Psoas muscle (tissue), 8 donors: ENCODE measurements around the gene NAXD. TPM values are rescaled to one million over a fixed set of nuclear protein-coding genes. Genes with fewer than 3 reads are reported as not detected.

Experiments used
- ATAC-seq, 4 donors: fragments of 200-7000 bp; cut with Tn5 transposase; one replicate each; pipeline ENCODE4 v1.9.1; 2020; ENCODE audit warnings: moderate library complexity in 3 of 4, mild to moderate bottlenecking in 2 of 4
- DNase-seq, 2 donors: peaks; one replicate each; pipeline ENCODE4 v3.0.0-alpha.2; 2020
- H3K27ac ChIP-seq: fragments of 200-600 bp; one replicate; pipeline ENCODE4 v1.8.0; 2022
- H3K27me3 ChIP-seq, 3 donors: fragments of 200-600 bp in 1 of 3; one replicate each; pipeline versions ENCODE4 v1.6.1 to v1.8.0; 2013 to 2022; ENCODE audit warnings: low read length in 2 of 3, mild to moderate bottlenecking in 2 of 3, moderate library complexity in 1 of 3; ENCODE audit not compliant: insufficient read depth in 3 of 3
- H3K36me3 ChIP-seq, 2 donors: fragments of 200-600 bp in 1 of 2; one replicate each; pipeline versions ENCODE4 v1.6.1 to v1.8.0; 2013 to 2022; ENCODE audit warnings: low read depth in 1 of 2, mild to moderate bottlenecking in 1 of 2, moderate library complexity in 1 of 2; ENCODE audit not compliant: insufficient read depth in 1 of 2
- H3K4me1 ChIP-seq: fragments of 200-600 bp; one replicate; pipeline ENCODE4 v1.8.0; 2022
- H3K4me3 ChIP-seq: fragments of 200-600 bp; one replicate; pipeline ENCODE4 v1.8.0; 2022; ENCODE audit warnings: mild to moderate bottlenecking
- H3K9me3 ChIP-seq: fragments of 200-600 bp; one replicate; pipeline ENCODE4 v1.8.0; 2022
- WGBS, 3 donors: extraction: QIAGEN DNeasy Blood & Tissue Kit; methylation state at CpG; one replicate each; pipeline versions ENCODE4 v1.1.6 to v1.1.7; 2013; 5-methylcytosine and 5-hydroxymethylcytosine counted together
- intact Hi-C, 2 donors: fragments of 100-400 bp; cut with DNase I; formaldehyde crosslinking; loops; one replicate each; pipeline versions ENCODE4 v1.11.0 to v1.14.2; 2022
- polyA plus RNA-seq, 3 donors: library from polyadenylated mRNA; stranded (reverse); fragments of 200-250 nt; gene quantifications; one replicate each; pipeline ENCODE4 v1.2.3, GENCODE V29; 2013
- total RNA-seq, 4 donors: library from RNA; stranded (reverse); fragmentation: NEBNext Ultra II Directional in 2 of 4; extraction: Animal tissue kit (Norgen Biotek cat#: 25700) in 2 of 4; gene quantifications; one replicate each; pipeline versions ENCODE4 v1.2.1 to v1.2.4, GENCODE V29; 2021 to 2023
- TF ChIP-seq, protein P1 (sequence below): fragments of 200-600 bp; IDR thresholded peaks from one replicate; pipeline ENCODE4 v1.8.0; 2022; ENCODE audit warnings: antibody characterized with exemption
- donor health status: healthy with polysubstance abuse.
- donor health status: DM: no; HTN: no; CAD: no; lungs with moderate emphysema.
- donor health status: Bipolar disorder and iron deficiency.
- donor health status: healthy.
- donor health status: DM: yes; HTN: yes; CAD: no.
- donor health status: DM: no; HTN: no; CAD: no.
- donor health status: DM: no; HTN: no; CAD: no.
- donor health status: DM: yes; HTN: yes; CAD: no.

NAXD gene
- total and polyA plus RNA-seq, 7 donors: 26.0 to 59.2 (median 29.6) TPM

DNA sequence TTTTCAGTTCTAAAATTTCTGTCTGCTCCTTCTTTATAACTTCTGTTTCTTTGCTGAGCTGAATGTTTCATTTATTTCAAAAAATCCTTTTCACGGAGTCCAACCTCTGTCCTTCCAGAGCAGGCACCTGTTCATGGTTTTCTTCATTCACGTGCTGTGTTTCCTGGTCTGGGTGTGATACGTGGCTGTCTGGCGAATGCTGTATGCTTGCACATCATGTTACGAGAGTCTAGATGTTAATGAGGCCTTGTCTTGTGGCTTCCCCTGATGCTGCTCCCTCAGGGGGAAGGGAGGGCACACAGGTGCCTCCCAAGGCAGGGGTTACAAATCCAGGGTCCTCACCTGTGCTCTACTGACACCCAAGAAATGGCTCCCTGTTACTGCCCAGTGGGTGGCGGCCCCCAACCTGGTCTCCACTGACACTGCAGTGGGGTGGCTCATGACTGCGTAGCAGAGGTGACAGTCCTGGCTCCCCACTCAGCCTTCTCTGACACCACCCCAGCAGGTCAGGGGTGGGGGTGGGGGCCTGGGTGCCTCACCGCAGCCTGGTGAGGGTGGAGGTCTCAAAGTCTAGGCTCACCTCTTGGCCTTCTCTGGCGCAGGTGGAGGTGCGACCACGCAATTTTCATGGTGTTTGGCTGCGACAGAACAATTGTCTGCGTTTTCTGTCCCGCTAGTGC, 33.7 kb upstream of the NAXD start:
- H3K4me3 ChIP-seq: no peak overlapping the region
- TF ChIP-seq, protein P1, sequence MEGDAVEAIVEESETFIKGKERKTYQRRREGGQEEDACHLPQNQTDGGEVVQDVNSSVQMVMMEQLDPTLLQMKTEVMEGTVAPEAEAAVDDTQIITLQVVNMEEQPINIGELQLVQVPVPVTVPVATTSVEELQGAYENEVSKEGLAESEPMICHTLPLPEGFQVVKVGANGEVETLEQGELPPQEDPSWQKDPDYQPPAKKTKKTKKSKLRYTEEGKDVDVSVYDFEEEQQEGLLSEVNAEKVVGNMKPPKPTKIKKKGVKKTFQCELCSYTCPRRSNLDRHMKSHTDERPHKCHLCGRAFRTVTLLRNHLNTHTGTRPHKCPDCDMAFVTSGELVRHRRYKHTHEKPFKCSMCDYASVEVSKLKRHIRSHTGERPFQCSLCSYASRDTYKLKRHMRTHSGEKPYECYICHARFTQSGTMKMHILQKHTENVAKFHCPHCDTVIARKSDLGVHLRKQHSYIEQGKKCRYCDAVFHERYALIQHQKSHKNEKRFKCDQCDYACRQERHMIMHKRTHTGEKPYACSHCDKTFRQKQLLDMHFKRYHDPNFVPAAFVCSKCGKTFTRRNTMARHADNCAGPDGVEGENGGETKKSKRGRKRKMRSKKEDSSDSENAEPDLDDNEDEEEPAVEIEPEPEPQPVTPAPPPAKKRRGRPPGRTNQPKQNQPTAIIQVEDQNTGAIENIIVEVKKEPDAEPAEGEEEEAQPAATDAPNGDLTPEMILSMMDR: no peak
- H3K9me3 ChIP-seq: no peaks in the 10 kb centered on the region
- no peak for ATAC-seq
- no peaks in the 10 kb centered on the region for H3K36me3 ChIP-seq
- H3K27ac ChIP-seq: no peak overlapping the region
- H3K4me1 ChIP-seq: no peaks in the 10 kb centered on the region
- WGBS, 3 donors: 86 to 91% (median 90%) methylated on average over 14 of the region's 14 CpGs
- H3K27me3 ChIP-seq: peaks cover 0 to 10% (median 0%) of the 10 kb centered on the region in 3 donors
- intact Hi-C loops: no loop called here
- DNase-seq: no peak

DNA sequence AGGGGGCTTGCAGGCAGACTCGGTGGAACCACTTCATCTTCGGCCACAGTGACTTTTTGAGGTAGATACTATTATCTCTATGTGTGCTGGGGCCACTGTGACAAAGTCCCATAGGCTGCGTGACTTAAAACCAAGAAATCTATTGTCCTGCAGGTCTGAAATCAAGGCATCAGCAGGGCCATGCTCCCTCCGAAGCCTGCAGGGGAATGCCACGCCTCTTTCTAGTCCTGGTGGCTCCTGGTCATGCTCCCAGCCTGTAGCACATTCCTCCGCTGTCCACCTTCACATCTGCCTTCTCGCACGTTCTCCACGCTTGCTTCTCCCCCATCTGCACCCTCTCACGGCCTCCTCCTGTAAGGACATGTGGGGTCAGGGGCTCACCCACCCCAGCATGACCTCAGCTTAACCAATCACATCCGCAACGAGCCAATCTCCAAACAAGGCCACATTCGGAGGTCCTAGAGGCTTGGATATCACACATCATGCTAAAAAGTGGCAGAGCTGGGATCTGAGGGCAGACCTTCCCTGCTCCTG, 32.9 kb upstream of the NAXD start:
- no peaks in the 10 kb centered on the region for H3K4me1 ChIP-seq
- no peaks in the 10 kb centered on the region for H3K36me3 ChIP-seq
- H3K9me3 ChIP-seq: no peaks in the 10 kb centered on the region
- 88 to 93% (median 91%) methylated on average over 13 of the region's 13 CpGs for WGBS, 3 donors
- no peak overlapping the region for H3K27ac ChIP-seq
- peaks cover 0 to 10% (median 0%) of the 10 kb centered on the region in 3 donors for H3K27me3 ChIP-seq
- intact Hi-C loops: no loop called here
- no peak overlapping the region for H3K4me3 ChIP-seq
- TF ChIP-seq, protein P1: no peak
- DNase-seq: no peak
- no peak for ATAC-seq

DNA sequence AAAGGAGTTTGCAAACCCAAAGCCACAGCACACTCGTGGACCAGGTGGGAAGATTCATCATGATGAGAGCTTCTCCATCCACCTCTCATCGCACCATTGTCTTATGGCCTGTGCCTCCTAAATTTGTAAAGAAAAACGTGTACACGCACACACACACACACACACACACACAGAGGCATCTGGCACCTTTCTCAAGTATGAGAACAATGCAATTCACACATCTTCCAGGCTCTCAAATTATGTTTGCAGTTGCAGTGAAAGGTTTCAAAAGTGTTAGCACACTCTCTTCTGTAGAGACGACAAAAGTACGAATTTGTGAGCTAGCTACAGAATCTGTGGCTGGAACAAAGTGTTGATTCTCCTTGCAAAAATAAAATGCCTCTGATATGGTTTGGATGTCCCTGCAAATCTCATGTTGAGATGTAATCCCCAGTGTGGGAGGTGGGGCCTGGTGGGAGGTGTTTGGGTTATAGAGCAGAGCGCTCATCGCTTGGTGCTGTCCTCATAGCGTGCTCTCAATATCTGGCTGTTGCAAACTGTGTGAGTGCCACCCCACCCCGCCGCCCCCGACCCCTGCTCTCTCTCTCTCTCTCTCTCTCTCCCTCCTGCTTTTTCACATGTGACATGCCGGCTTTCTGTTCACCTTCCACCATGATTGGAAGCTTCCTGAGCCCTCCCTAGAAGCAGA, 32.0 kb upstream of the NAXD start:
- H3K27me3 ChIP-seq: peaks cover 0 to 9% (median 0%) of the 10 kb centered on the region in 3 donors
- no peaks in the 10 kb centered on the region for H3K9me3 ChIP-seq
- 80 to 90% (median 83%) methylated on average over 13 of the region's 13 CpGs for WGBS, 3 donors
- H3K27ac ChIP-seq: no peak overlapping the region
- no peak overlapping the region for H3K4me3 ChIP-seq
- ATAC-seq (no peak), DNase-seq (no peak)
- H3K36me3 ChIP-seq: no peaks in the 10 kb centered on the region
- intact Hi-C loops: no loop called here
- no peaks in the 10 kb centered on the region for H3K4me1 ChIP-seq
- TF ChIP-seq, protein P1: no peak

DNA sequence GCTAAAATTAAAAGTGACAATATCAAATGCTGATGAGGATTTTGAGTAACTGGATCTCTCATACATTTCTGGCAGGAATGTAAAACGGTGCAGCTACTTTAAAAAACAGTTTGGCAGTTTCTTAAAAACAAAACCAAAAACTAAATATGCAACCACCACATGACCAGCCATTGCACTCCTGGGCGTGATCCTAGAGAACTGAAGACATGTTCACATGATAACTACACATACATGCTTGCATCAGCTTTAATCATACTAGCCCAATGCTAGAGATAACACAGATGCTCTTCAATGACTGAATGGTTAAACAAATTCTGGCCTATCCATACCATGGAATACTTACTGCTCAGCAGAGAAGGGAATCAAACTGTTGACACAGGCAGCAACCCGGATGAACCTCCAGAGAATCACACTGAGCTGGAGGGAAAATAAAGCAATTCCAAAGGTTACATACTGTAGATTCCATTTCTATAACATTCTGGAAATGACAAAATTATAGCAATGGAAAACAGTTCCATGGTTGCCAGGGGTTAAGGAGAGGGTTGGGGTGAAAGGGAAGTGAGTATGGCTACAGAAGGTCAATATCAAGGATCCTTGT, 25.5 kb upstream of the NAXD start:
- Histone ChIP-seq H3K27ac (no peak overlapping the region), H3K36me3 (no peaks in the 10 kb centered on the region), H3K4me1 (peaks cover 4% of the 10 kb centered on the region), H3K4me3 (no peak overlapping the region), H3K27me3 (no peaks in the 10 kb centered on the region), H3K9me3 (no peaks in the 10 kb centered on the region)
- DNase-seq: no peak
- intact Hi-C loops: loop anchor here (5.0 to 10.0 kb wide), 2 partner anchors 227 to 455 kb away; no protein-coding TSS in a partner anchor
- TF ChIP-seq, protein P1: no peak
- WGBS, 3 donors: 57 to 62% (median 61%) methylated on average over 3 of the region's 3 CpGs
- no peak for ATAC-seq
